Measurements from ENCODE around the gene ITPKC. TPM values are rescaled to one million over a fixed set of nuclear protein-coding genes. Genes with fewer than 3 reads are reported as not detected.

Gene ITPKC
- total and polyA plus RNA-seq, 12 donors: 6.2 to 17.3 (median 9.4) TPM

DNA sequence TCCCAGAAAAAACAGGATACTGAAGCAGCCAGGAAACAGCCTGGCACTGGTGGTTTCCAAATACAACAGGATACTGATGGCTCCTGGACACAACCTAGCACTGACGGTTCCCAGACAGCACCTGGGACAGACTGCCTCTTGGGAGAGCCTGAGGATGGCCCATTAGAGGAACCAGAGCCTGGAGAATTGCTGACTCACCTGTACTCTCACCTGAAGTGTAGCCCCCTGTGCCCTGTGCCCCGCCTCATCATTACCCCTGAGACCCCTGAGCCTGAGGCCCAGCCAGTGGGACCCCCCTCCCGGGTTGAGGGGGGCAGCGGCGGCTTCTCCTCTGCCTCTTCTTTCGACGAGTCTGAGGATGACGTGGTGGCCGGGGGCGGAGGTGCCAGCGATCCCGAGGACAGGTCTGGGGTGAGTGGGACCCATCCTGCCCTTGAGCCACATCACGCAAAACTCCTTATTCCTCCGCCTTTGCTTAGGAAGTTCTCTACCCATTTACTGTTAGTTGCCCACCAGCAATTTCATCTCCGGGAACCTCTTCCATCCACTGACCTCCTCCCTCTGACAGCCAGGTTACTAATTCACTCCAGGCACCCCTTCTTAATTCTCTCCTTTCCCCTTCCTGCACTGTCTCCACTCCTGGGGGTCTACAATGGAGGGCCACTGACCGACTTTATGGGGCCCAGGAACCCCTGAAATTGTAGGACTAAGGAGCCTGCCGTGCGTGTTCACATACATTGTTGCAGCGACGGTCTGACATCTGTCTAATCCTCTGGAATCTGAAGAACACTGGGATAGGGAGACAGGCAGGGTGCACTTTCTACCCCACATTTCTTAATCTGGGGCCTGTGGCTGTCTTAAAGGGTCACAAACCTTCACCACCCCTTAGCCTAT, 1.2 kb downstream of the ITPKC start:
- TF ChIP-seq, protein P1, sequence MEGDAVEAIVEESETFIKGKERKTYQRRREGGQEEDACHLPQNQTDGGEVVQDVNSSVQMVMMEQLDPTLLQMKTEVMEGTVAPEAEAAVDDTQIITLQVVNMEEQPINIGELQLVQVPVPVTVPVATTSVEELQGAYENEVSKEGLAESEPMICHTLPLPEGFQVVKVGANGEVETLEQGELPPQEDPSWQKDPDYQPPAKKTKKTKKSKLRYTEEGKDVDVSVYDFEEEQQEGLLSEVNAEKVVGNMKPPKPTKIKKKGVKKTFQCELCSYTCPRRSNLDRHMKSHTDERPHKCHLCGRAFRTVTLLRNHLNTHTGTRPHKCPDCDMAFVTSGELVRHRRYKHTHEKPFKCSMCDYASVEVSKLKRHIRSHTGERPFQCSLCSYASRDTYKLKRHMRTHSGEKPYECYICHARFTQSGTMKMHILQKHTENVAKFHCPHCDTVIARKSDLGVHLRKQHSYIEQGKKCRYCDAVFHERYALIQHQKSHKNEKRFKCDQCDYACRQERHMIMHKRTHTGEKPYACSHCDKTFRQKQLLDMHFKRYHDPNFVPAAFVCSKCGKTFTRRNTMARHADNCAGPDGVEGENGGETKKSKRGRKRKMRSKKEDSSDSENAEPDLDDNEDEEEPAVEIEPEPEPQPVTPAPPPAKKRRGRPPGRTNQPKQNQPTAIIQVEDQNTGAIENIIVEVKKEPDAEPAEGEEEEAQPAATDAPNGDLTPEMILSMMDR (IDR thresholded peaks at IDR 0.05): no peak
- ATAC-seq: no peak
- Histone ChIP-seq H3K27ac (peak overlapping the region; percentile 87 to 98 (median 97)), H3K27me3 (no peaks in the 10 kb centered on the region), H3K36me3 (peaks cover 0 to 14% (median 0%) of the 10 kb centered on the region in 9 donors), H3K4me1 (peaks cover 16 to 85% (median 73%) of the 10 kb centered on the region in 9 donors), H3K4me3 (peak overlapping the region; percentile 64 to 89 (median 78)), H3K9me3 (no peaks in the 10 kb centered on the region)
- 28% methylated on average over 19 to 20 of the region's 20 CpGs for WGBS, 2 donors
- no peak for DNase-seq
- intact Hi-C loops (cut with DNase I): loop anchor here in 7 of 10 donors (2.0 to 10.0 kb wide), 9 partner anchors 33 to 89 kb away; partner anchors contain the start of genes ACTMAP (in 5 of the 7), SNRPA (in 5 of the 7), EGLN2 (in 3 of the 7) and RAB4B (in 1 of the 7)

DNA sequence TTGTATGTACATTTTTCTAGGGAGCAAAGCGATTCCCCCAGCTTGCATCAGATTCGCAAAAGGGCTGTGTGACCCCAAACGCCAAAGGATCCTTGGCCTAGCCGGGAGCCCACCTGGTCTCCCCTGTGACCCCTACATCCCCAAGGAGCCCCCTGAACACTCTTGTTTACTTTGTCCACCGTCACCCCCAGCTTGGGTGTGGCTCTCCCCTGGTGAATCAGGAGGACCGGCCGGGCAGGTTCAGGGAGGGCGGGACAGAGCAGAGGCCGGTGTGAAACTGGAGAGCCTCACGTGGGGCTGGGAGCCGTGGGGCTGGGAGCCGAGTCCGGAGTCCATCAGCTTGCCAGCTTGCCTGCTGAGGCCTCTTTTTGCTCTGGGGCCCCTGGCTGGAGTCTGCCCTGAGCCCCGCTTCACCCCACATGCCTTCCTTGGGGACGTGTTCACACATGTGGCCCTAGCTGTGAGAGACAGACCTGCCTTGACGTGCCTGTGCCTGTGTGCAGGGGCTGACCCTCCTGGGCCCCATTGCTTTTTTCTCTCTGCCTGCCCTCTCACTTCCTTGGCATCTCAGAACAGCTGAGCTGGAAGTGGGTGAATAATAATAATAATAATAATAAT, 2.0 kb downstream of the ITPKC start:
- ATAC-seq (no peak), DNase-seq (peak; percentile 45 to 52)
- intact Hi-C loops (cut with DNase I): loop anchor here in 5 of 10 donors (5.0 to 10.0 kb wide), 5 partner anchors 33 to 88 kb away; partner anchors contain the start of genes EGLN2 (in 2 of the 5), ACTMAP (in 1 of the 5) and SNRPA (in 1 of the 5)
- TF ChIP-seq, protein P1 (IDR thresholded peaks at IDR 0.05): no peak
- Histone ChIP-seq H3K4me1 (peaks cover 16 to 85% (median 73%) of the 10 kb centered on the region in 9 donors), H3K9me3 (no peaks in the 10 kb centered on the region), H3K4me3 (peak overlapping the region; percentile 64 to 89 (median 78)), H3K27ac (peak overlapping the region; percentile 87 to 98 (median 97)), H3K27me3 (no peaks in the 10 kb centered on the region), H3K36me3 (peaks cover 0 to 21% (median 5%) of the 10 kb centered on the region in 9 donors)
- WGBS, 2 donors: 4 to 7% methylated on average over 16 of the region's 16 CpGs

DNA sequence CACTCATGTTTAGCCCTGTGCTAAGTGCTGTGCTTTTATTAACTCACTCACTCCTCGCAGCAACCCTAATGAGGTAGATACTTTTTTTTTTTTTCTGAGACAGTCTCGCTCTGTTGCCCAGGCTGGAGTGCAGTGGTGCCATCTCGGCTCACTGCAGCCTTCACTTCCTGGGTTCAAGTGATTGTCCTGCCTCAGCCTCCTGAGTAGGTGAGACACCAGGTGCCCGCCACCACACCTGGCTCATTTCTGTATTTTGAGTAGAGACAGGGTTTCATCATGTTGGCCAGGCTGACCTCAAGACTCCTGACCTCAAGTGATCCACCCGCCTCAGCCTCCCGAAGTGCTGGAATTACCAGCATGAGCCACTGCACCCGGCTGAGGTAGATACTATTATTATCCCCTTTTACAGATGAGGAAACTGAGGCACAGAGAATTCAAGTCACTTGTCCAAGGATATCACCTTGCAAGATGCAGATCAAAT, 2.5 kb downstream of the ITPKC start:
- DNase-seq (no peak), ATAC-seq (no peak)
- H3K27me3 ChIP-seq: no peaks in the 10 kb centered on the region
- TF ChIP-seq, protein P1 (IDR thresholded peaks at IDR 0.05): no peak
- H3K36me3 ChIP-seq: peaks cover 0 to 26% (median 10%) of the 10 kb centered on the region in 9 donors
- H3K4me1 ChIP-seq: peaks cover 16 to 79% (median 68%) of the 10 kb centered on the region in 9 donors
- WGBS, 2 donors: 52% methylated on average over 7 of the region's 7 CpGs
- H3K4me3 ChIP-seq: peak overlapping the region; percentile 64 to 89 (median 78)
- intact Hi-C loops (cut with DNase I): loop anchor here in 5 of 10 donors (5.0 to 10.0 kb wide), 5 partner anchors 33 to 88 kb away; partner anchors contain the start of genes EGLN2 (in 2 of the 5), ACTMAP (in 1 of the 5) and SNRPA (in 1 of the 5)
- no peaks in the 10 kb centered on the region for H3K9me3 ChIP-seq
- H3K27ac ChIP-seq: peak overlapping the region; percentile 87 to 98 (median 97)

DNA sequence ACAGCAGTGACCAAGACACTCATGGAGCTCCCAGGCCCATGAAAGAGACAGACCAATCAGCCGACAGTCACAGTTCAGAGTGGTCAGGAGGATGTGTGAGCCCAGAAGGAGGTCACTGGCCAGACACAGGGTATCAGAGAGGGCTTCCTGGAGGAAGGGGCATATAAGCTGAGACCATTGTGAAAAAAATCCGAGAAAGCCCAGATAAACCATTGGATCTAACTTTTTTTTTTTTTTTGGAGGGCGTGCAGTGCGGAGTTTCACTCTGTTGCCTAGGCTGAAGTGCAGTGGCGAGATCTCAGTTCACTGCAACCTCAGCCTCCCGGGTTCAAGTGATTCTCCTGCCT, 4.2 kb downstream of the ITPKC start:
- WGBS, 2 donors: 83 to 88% methylated on average over 6 of the region's 6 CpGs
- intact Hi-C loops (cut with DNase I): no loop called here
- TF ChIP-seq, protein P1 (IDR thresholded peaks at IDR 0.05): no peak
- peaks cover 16 to 65% (median 55%) of the 10 kb centered on the region in 9 donors for H3K4me1 ChIP-seq
- H3K4me3 ChIP-seq: peak overlapping the region in 8 of 10 donors; percentile 30 to 89 (median 80)
- H3K27ac ChIP-seq: peak overlapping the region; percentile 59 to 98 (median 96)
- H3K36me3 ChIP-seq: peaks cover 0 to 43% (median 13%) of the 10 kb centered on the region in 9 donors
- no peaks in the 10 kb centered on the region for H3K27me3 ChIP-seq
- H3K9me3 ChIP-seq: no peaks in the 10 kb centered on the region
- ATAC-seq (no peak), DNase-seq (no peak)
